DMS153 treated with DMSO at 0.1 percent for 48 hours (cell line): ENCODE results near the gene DYRK1A.
"Not testable (repeated sequence)": the region's sequence is repeated elsewhere in the genome, so short reads cannot be mapped to it uniquely, and the experiment has no call there.

Experiments used
- DNase-seq: peaks from one replicate; lab custom pipeline; 2025; ENCODE audit not compliant: unreplicated experiment; lab: John Stamatoyannopoulos, UW

Gene DYRK1A

DNA sequence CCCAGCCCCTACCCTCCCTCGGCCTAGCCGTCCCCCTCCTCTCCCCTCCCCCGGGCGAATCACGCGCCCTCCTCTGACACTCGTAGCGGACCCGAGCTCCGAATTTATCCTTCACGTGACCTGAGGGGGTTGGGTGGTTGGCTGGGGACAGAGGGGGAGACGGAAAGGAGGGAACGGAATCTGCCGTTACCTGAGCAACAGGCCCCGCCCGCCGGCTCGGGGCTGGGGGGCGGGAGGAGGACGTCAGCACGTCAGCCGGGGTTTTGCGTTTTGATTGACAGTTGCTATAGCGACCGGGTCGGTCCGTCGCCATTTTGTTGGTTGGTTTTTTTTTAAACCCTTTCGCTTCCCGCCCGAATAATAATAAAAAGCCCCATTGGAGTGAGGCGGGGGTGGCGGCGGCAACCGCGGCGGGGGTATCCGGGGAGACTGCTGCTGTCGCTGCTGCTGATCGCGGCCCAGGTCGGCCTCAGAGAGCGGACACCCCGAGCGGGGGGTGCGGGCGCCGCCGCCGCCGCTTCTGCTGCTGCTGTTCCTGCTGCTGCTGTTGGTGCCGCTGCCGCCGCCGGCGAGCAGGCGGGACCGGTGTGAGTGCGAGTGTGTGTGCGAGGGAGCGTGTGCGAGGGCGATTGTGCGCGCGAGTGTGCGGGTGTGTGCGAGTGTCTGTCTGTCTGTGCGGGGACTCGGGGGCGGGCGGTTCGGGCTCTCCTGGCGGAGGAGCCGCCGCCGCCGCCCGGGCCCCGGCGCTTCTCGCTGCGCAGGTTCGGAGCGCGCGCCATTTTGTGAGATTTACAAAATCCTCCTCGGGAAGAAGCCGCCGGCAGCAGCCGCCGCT lies at the start of gene DYRK1A:
Gene DYRK1A (plus strand): TSS at position 292 of the 835 bp plus-strand sequence. CDS start 53,602 bp downstream, outside the sequence.
- peak; percentile 93 for DNase-seq

DNA sequence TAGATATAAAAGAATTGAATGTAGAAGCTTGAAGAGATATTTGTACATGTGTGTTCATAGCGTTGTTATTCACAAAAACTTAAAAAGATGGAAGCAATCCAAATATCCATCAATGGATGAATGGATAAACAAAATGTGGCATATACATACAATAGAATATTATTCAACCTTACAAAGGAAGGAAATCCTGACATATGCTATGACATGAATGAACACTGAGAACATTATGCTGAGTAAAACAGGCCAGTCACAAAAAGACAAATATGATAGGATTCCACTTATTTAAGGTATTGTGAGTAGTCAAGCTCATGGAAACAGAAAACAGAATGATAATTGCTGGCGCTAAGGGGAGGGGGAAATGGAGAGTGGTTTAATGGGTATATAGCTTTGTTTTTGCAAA lies 47.0 kb upstream of the DYRK1A start:
- DNase-seq, result no peak

DNA sequence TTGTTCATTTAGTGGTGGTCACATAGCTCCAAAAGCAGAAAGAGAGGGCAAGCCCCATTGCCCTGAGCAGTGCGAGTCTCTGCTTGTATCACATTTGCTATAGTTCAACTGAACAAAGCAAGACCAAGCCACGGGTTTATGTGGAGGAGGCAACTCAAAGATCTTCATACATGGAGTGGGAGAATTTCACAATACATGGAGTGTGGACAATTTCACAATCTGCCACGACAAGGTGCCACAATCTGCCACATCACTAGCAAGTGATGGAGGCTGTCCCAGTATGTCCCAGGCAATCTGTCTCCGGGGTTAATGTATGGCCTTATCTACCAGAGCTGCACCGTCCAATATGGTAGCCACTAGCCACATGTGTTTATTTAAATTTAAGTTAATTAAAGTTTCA lies 44.5 kb upstream of the DYRK1A start:
- no peak for DNase-seq

DNA sequence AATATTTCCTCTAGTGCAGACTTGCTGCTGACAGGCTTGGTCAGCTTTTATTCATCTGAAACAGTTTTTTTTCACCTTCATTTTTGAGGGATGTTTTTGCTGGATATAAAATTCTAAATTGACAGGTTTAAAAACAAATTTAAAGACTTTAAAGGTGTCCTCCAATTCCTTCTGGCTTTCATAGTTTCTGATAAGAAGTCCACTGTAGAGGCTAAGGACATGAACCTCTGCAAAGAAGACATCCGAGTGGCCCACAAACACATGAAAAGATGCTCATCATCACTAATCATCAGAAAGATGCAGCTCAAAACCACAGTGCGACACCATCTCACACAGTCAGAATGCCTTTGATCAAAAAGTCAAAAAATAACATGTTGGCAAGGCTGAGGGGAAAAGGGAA lies 42.0 kb upstream of the DYRK1A start:
- no peak for DNase-seq

DNA sequence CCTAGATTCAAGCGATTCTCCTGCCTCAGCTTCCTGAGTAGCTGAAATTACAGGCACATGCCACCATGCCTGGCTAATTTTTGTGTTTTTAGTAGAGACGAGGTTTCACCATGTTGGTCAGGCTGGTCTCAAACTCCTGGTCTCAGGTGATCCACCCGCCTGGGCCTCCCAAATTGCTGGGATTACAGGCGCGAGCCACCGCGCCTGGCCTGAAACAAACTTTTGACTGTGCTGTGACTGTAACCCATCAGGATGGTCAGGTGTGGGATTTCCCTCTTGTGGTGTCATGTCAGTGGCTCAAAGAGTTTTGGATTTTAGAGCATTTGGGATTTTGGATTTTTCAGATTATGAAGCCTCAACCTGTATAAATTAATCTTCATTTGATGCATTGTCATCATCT lies 38.4 kb upstream of the DYRK1A start:
- not testable (repeated sequence) for DNase-seq

DNA sequence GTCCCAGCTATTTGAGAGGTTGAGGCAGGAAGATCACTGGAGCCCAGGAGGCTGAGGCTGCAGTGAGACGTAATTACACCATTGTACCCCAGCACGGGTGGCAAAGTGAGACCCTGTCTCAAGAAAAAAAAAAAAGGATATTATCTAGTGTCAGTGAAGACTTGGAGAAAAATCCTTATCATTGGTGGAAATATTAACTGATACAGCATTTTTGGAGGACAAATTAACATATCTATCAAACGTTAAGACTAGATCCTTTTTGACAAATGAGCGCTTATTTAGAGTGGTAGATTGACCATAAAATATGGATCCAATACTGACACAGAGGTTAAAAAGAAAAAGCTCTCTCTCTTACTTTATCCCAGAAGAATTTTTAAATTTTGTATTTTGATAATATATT lies 35.2 kb upstream of the DYRK1A start:
- no peak for DNase-seq

DNA sequence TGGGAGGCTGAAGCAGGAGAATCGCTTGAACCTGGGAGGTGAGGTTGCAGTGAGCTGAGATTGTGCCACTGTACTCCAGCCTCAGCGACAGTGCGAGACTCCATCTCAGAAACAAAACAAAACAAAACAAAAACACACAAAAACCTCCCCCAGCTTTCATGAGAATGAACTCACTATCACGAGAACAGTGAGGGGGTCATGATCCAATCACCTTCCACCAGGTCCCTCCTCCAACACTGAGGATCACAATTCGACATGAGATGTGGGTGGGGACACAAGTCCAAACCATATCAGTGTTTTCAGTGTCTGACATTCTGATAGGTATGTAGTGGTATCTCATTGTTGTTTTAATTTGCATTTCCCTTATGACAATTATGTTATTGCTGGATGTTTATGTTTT lies 31.5 kb upstream of the DYRK1A start:
- no peak for DNase-seq

DNA sequence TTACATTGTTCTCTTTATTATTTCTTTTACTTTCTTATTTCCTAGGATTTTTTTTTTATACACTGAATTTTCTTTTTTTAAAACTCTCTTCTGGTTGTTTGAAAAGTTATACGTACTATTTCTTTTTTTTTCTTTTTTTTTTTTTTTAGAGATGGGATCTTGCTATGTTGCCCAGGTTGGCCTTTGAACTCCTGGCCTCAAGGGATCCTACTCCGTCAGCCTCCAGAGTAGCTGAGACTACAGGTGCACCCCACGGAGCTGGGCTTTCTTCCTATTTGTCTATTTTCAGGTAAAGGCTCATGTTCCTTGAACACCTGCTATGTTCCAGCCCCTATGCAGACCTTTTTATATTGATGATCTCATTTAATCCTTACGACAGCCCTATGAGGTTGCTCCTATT lies 29.4 kb upstream of the DYRK1A start:
- no peak for DNase-seq

DNA sequence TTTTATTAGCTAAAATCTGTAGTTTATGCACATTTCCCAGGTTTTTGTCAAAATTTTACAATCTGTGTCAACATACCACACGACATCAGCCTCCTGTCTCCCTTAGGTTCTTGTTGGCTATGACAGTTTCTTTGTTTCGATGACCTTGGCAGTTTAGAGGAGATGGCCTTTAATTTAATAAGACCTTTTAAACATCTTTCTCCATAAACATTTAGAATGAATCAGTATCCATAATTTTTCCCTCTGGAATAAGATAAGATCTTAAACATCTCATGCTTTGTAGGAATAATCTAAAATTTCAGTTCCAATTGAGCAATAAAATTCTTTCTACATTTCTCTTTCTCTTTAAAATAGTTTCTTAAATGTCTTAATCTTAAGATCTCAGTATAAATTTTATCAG lies 28.7 kb upstream of the DYRK1A start:
- no peak for DNase-seq

DNA sequence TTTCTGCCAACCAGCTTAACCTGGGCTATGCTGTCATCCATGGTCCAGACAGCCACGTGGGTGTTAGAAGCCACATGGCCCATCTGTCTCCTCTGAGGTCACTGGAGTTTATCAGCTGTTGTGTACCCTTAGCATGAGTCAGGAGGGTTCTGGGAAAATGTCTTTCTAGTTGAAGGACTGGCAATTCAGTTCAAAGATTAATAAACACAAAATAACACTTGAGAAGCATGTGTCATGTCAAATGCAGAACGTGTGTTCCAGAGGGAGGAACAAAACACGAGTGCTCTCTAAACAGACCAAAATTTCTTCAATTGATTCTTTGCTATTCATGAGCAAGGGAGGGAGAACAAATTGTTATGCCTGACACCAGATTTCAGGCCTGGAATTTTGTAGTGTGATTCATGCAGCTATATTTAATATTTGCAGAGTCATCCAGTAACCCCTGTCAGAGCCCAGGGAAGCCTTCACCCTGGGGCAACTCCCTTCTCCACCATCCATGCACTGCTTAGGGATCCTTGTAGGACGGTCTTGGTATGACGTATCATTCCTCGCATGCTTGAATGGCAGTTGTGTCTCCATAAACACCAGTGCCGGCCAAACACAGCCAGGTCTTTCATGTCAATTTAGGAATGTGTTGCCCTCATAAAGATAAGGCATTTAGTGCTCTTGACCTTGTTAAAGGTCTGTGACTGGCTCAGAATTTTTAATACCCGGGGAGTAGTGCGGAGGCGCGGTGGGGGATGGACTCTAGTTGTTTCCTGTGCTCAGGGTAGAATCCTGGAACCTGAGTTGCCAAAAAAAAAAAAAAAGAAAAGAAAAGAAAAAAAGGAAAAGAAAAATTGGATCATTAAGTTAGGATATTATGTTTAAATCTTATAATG lies 27.7 kb upstream of the DYRK1A start:
- DNase-seq, result no peak

DNA sequence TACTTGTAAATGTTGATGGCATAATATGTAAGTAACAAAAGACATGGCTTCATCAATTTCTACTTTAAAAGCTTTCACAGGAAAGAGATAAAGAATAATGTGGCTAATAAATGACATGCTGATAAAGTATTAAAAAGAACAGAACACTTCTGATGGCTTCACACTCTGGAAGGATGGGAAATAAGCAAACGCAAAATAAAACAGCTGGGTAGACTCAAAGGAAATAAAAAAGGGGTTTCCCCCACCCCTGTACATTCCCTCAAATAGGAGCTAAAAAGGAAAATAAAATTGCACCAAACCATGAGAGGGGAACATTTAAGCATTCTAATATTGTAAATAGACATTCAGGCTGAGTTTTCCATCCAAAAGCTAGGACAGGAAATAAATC lies 27.0 kb upstream of the DYRK1A start:
- no peak for DNase-seq

DNA sequence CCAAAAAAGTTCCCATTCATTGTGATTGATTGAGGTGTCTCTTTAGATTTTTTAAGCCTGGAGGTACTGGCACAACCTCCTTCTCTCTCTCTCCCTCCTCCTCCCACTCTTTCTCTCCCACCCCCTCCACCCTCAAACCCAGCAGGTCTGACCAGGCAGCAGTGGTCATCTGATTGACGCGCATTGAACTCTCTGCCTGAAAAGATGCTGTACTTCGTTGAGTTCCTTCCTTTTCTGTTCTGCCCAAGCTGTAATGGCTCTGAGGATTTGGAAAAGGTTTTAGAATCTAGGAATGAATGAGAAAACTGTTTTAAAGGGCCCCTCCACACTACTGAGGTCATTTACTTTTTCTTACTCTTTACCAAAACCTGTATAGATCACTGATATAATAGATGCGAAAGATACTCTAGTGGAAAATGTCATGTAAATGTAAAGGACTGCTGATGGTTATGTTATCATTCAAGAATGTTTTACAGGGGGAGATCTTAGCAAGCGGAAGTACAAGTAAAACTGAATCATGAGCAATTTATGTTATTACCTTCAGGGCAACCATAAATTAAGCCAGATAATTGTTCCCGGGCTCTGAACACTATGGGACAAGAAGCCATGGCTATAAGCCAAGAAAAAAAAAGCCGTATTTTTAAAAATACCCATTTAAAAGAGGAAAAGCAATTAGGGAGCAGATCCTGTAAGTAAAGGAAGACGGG lies 25.2 kb upstream of the DYRK1A start:
- DNase-seq, result no peak

DNA sequence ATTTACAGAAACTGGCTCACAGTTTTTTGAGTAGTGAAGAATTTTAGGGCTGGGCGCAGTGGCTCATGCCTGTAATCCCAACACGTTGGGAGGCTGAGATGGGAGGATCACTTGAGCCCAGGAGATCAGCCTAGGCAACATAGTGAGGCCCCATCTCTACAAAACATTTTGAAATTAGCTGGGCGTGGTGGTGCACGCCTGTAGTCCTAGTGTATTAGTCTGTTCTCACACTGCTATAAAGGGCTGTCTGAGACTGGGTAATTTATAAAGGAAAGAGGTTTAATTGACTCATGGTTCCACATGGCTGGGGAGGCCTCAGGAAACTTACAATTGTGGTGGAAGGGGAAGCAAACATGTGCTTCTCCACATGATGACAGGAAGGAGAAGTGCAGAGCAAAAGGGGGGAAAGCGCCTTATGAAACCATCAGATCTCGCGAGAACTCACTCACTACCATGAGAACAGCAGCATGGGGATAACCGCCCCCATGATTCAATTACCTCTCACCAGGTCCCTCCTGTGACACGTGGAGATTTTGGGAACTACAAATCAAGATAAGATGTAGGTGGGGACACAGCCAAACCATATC lies 24.4 kb upstream of the DYRK1A start:
- no peak for DNase-seq

DNA sequence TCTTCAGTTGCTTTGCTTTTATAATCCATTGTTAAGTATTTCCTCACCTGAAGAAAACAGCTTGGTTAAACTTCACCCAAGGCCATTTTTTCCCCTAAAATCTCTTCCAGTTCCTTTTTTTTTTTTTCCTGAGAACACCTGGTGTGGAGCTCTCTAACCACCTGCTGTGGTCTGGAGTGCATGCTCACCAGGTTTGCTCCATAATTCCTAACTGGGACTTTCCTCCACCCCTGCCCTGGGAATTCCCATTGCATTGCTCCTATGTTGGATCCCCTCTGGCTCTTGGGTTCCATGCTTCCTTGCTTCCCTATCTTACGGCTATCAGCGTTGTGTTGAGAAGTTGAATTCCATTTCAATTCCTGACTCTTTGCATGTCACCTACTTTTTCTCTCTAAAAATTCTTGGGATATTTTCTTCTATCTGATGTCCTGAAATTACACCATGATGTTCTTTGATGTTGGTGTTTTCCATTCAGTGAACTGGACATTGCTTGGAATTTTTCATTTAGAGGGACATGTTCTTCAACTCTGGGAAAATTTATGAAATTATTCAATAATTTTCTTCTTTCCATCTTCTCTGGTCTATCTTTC lies 19.6 kb upstream of the DYRK1A start:
- DNase-seq, result no peak

DNA sequence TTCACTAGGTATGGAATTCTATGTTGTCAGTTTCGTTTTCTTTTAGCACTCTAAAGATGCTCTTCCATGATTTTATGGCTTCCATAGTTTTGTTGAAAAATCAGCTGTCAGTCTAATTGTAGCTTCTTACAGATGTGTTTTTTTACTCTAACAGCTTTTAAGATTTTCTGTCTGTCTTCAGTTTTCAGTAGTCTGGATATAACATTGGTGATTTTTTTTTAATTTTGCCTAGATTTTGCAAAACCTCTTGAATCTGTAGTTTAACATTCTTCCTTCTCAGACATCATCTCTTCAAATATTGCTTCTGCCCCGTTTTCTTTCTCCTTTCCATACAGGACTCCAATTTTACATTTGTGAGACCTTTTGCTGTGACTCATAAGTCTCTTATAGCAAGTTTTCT lies 17.9 kb upstream of the DYRK1A start:
- peak; percentile 16 for DNase-seq

DNA sequence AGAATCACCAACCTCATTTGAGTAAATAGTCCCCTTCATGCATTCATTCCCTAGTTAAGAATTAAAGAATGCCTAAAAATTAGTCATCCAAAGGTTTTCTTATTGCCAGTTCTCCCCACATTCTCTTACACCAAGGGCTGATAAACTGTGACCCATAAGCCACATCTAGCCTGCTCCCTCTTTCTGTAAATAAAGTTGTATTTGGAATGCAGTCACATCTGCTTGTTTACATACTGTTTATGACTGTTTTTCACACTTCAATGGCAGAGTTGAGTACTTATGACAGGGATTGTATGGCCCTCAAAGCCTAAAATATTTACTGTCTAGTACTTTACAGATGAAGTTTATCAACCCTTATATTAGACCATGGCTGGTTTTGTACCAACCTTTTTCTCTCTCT lies 16.1 kb upstream of the DYRK1A start:
- no peak for DNase-seq

DNA sequence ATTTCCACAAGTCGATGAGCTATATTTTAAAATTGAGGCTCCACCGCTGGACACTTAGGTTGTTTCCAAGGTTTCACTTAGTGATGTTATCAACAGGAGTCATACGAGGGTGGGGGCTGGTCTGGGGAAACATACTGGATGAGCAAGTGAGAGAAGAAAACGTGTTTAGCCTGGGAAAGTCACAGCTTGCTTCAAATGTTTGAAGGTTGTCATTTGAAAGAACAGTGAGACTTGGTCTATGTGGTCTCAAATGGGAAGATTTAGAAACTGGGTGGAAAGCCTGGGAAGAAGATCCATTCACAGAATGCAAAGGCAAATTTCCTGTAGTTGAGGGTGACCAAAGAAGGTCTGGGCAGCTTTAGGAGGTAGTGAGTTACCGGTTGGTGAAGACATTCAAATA lies 9.9 kb upstream of the DYRK1A start:
- no peak for DNase-seq

DNA sequence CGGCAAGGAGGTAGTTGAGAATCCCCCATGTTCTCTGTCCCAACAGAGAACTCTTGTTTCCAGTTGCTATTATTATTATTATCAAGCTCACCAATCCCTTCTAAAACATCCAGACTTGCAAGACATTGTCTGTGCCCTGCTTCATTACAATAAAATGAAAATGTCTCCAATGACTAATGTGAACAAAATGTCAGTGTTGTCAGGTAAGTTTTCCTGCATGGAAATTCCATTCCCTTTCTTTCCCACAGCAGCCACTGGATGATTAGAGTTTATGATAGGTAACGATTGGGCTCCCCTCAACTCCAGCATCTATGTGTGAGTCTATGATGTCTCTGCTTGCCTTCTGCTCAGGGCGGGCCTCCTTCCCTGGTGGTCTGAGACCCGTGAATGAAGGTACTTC lies 8.9 kb upstream of the DYRK1A start:
- no peak for DNase-seq

DNA sequence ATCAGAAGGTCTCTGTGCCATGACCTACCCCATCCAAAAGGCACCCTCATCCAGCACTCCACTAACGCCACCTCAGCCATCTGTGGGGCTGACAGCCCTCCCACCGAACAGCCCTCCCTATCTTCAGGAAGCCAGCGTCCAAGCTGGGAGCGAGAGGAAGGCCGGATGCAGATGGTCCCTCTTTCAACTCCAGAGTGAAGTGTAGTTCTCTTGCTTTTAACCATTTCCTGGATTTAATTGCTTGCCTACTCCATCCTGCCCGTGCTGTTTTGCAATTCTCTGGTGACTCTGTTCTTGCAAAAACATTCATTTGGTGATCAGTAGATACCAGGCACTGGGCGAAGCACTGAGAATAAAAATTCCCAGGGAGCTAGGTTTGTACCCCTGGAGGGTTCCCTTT lies 8.2 kb upstream of the DYRK1A start:
- DNase-seq, result peak; percentile 47

DNA sequence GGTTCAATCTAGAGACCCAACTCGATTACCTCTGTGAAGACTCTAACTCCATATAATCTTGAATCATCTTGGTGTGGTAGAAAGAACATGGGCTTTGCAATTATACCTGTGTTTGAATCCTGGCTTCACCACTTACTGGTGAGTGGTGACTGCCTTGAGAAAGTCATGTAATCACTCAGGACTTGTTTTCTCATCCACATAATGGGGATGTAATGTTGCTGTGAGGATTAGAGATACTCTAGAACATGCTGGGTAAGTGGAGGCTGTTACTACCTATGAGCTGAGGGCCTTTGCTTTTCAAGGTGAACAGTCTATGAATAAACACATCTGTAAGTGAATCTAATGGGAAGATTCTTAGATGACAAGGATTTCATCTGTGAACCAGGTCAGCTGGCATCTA lies 2.6 kb upstream of the DYRK1A start:
- DNase-seq, result no peak

DNA sequence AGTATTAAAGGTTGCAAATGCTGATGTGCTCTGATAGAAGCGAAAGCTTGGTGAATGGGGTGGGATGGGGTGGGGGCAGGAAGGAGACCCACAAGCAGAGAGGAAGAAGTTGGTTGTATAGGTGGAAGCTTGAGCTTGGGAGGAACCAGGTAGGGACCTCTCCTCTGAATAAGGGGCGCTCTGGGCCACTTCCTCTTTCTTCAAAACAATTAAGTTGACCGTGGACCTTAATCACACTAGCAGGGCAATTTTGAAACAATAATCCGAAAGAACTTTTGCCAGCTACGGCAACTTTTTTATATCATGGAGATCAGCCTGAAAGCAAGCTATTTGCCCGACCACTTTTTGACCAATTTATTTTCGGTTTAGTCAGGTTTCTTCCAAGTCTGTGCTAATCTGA lies 1.9 kb upstream of the DYRK1A start:
- no peak for DNase-seq
